Endometrium (tissue), 2 donors: ENCODE results near the gene EFCAB8.
"Not testable (repeated sequence)": the region's sequence is repeated elsewhere in the genome, so short reads cannot be mapped to it uniquely, and the experiment has no call there.

ENCODE experiments used
- FAIRE-seq: peaks from 2 replicates; lab custom pipeline; 2012; peaks lifted over from hg19 to GRCh38; lab: Jason Lieb, UNC
- donor health status: control.
- donor health status: control.

EFCAB8 gene

DNA sequence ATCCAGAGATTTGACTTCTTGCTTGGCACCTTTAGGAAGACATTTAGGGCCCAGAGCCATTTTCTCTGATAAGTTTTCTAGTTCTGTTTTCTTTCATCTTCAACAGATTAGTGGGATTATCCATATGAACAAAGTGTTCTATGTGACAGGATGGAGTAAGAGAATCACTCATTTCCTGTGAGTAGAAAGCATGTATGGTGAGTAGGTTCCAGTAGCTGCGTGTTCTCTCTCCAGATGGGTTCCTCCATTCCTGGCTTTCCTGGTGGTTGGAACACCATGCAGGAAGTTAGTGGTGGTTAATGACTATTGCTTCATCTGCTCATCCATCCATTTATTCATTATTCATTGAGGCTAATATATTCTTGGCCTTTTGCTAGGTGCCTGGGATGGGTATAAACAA, 54.0 kb downstream of the EFCAB8 start:
- no peak for FAIRE-seq

DNA sequence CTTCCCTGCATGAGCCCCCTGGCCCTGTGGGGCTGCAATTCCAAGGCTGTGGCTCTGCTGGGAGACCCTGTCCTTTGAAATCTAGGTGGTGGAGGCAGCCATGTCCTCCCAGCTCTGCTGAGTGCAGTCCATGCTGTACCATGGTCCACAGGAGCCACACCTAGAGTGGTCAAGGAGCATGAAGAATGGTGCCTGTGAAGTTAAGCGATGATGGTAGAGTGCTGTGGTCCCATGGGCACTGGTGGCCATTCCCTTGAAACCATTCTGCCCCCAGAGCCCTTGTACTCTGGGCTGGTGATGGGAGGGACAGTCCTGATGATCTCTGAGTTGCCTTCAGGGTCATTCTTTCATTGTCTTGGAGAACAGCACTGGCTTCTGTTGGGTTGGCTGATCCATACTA, 55.3 kb downstream of the EFCAB8 start:
- no peak for FAIRE-seq

DNA sequence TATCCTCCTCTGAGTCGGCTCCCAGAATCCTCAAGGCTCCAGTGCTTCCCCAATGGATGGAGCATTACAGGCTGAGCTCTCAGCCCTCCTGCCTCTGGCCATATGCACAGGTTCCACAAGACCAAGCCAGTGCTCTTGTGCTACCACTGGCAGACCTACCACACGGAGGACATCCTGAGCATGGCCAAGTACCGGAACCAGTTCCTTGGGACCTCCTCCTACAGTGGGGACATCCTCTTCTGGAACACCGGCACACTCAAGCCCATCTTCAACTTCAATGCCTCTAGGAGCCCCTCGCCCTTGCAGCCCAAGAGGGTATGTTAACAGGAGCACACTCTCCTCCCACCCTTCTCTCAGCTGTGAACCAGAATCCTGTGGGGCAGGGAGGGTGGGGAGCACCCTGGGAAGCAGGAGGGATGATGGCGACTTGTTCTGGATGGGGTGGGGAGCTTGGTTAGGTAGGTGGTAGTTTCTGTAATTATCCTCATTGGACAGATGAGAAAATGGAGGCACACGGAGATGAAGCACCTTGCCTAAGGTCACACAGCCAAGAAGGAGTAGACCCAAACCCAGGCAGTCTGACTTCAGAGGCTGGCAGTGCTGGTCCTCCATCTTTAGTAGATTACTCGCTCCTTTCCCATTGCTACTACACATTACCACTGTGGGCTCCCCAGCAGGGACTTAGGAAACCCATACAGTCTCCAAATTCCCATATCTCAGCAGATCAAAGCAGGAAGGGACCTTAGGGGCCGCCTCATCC, 58.6 kb downstream of the EFCAB8 start:
- FAIRE-seq, result no peak

DNA sequence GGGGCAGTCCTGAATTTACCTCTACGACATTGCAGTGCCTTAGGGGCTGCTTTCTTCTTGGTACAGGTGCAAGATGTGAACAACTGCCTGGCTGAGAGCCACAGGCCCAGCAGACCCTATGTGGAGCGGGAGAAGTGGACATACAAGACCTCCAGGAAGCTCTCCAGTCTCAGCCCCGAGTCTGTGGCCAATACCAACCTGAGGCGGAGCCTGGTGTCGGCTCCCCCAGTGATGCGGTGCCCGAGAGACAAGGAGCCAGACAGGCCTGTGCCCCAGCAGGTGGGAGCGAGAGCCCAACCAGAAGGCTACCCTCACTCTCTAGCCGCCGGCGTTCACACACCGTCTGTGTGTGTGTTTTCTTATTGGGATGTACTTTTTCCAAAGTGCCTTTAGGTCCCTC, 59.6 kb downstream of the EFCAB8 start:
- FAIRE-seq, result no peak

DNA sequence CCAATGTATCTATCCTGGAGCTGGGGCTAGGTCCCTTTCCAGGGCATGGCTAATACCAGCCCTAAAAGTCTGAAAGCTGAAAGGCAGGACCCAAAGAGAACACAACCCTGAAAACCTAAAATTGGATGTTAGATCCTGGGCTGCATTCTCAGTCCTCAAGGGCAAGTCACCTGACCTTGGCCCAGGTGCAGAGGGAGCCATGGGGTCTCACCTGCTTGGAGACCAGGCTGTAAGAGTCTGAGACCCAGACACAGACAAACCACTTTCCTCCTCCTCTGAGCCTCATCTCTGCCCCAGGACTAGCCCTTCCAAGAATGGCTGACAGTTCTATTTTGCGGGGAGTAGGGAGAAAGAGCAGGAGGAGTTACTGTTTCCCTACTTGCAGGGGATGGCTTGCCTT, 60.0 kb downstream of the EFCAB8 start:
- no peak for FAIRE-seq

DNA sequence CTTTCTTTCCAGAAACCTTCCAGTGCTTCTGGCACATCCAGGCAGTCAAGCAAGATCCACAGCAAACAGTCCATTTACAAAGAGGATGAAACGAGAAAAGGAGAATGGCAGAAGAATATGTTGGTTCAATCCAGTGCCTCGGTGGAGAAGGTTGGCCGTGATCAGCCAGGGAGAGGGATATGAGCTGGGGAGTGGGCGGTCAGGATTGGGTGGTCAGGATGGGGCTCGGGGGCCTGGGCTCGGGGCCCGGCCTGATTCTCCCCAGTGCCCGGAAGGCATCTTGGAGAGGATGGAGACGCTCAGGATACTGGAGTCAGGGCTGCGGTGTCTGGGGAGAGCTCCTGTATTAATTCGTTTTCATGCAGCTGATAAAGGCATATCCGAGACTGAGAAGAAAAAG, 61.3 kb downstream of the EFCAB8 start:
- FAIRE-seq, result no peak

DNA sequence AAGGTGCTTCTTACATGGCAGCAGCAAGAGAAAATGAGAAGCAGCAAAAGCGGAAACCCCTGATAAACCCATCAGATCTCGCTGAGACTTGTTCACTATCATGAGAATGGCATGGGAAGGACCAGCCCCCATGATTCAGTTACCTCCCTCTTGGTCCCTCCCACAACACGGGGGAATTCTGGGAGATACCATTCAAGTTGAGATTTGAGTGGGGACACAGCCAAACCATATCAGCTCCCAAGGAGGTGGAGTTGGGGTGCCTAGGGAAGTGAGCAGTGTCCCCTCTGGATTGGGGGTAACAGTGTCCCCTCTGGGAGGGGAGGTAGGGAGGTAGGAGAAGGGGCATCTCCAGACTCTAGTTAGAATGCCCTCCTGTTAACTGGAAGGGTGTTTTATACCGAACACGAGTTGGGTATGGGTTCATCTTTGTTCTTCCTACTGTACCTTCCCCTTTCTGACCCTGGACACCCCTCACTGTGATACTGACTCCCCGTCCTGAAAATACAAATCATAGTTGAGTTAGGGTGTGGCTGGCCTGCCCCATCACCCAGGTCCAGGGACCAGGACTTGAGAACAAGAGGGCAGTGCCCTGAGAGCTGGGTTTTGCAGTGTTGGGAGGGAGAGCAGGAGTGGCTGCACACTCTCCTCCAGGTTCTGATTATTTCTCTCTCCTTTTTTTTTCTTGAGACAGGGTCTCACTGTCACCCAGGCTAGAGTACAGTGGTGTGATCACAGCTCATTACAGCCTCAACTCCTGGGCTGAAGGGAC, 62.0 kb downstream of the EFCAB8 start:
- no peak for FAIRE-seq

DNA sequence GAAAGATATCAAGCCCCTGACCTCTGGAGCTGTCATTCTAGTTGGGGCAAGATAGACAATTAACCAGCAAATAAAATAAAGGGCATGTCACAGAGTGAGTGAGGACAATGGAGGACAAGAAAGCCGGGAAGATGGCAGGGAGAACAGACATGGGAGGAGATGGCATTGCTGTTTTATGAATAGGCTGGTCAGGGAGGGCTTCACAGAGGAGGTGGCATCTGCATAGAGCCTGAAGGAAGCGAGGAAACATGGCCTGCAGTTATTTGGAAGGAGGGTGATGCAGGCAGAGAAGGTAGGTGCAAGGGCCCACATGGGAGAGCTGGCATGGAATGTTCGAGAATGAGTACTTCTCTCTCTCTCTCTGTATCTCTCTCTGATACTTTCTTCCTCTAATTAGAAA, 63.7 kb downstream of the EFCAB8 start:
- FAIRE-seq, result no peak

DNA sequence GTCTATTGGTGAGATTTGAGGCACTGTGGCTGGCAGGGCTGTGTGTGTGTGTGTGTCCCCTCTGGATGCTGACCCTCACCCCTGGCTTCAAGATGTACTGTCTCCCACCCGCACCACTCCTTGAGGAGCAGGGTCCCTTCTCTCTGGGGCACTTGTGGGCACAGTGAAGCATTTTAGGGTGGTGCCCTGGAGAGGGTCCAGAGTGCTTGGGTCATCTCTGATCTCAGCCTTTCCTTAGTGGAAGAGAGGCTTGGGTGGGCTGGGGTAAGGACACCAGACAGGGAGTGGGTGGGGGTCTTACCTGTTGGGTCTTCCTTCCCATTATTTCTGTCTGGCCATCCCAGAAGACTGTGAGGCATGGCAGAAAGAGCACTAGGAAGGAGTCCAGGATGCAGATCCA, 66.1 kb downstream of the EFCAB8 start:
- FAIRE-seq, result no peak

DNA sequence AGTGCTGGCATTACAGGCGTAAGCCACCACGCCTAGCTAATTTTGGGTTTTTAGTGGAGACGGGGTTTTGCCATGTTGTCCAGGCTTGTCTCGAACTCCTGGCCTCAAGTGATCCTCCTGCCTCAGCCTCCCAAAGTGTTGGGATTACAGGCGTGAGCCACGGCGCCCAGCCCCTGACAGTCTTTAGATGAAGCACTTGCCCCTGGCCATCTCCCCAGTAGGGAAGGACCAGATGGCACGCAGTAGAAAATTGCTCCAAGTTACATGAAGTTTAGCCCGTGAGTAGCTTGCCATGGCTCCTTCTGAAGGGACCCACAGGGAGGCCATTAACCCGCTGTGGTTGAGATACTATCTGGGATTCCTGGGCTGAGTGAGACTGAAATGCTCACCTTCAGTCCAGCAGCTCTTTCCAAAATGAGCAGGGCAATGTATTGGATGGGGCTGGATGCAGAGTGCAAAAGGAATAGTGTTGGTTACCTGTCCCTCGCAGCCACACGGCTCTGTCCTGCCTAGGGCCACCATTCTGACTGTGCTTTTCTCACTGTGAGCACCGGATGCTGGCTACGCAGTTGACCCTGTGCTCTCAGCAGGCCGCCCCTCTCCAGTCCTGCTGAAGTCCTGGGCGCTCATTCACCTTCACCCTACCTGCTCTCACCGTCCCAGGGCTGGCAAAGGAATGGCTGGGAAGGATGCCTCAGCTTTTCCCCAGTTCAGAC, 66.9 kb downstream of the EFCAB8 start:
- FAIRE-seq, result no peak

DNA sequence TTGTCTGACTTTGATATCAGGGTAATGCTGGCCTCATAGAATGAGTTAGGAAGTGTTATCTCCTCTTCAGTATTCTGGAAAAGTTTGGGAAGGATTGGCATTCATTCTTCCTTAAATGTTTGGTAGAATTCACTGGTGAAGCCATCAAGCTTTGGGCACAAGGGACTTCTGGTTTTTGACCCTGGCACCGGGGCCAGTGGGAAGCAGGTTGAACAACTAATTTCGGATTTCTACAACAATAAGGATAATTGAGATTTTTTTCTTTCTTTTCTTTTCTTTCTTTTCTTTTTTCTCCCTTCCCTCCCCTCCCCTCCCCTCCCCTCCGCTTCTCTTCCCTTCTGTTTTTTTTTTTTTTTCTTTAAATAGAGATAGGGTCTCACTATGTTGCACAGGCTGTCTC, 70.4 kb downstream of the EFCAB8 start:
- no peak for FAIRE-seq

DNA sequence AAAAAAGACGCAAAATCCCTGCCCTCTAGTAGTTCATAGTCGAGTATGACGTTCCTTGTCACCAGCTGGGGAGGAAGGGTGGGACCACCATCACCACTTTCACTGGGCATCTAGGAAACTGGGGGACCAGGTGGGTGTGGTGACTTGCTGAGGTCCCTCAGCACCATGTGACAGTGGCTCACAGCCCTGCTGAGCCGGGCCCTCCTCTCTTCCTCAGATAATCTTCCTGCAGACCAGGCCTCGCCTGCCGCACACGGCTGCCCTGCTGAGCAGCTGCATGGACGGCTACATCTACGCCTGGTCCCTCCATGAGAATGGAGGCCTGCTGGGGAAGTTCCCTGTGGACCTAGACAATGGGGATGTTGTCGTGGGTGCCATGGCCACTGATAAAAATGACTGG, 71.5 kb downstream of the EFCAB8 start:
- no peak for FAIRE-seq

DNA sequence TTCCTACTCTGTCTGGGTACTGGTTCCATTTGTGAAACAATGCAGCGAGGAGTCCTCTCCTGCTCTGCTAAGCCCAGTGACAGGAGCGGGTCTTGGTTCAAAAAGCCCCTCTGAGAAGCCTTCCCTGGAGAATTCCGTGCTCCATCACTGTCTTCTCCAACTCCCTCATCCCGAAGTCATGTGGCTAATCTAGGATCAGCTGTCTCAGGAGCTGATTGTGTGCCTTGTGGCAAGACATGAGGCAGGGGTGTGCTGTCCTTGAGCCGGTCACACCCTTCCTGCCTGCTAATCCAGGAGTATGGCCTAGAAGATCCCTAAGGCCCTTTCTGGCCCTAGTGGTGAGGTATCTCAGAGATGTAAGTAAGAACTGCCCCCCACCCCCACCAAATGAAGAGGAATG, 72.0 kb downstream of the EFCAB8 start:
- FAIRE-seq, result no peak

DNA sequence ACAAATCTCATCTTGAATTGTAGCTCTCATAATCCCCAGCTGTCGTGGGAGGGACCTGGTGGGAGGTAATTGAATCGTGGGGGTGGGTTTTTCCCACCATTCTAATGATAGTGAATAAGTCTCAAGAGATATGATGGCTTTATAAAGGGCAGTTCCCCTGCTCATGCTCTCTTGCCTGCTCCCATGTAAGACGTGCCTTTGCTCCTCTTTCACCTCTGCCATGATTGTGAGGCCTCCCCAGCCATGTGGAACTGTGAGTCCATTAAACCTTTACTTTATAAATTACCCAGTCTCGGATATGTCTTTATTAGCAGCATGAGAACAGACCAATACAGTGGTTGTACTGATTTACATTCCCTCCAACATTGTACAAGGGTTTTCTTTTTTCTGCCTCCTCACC, 75.9 kb downstream of the EFCAB8 start:
- no peak for FAIRE-seq

DNA sequence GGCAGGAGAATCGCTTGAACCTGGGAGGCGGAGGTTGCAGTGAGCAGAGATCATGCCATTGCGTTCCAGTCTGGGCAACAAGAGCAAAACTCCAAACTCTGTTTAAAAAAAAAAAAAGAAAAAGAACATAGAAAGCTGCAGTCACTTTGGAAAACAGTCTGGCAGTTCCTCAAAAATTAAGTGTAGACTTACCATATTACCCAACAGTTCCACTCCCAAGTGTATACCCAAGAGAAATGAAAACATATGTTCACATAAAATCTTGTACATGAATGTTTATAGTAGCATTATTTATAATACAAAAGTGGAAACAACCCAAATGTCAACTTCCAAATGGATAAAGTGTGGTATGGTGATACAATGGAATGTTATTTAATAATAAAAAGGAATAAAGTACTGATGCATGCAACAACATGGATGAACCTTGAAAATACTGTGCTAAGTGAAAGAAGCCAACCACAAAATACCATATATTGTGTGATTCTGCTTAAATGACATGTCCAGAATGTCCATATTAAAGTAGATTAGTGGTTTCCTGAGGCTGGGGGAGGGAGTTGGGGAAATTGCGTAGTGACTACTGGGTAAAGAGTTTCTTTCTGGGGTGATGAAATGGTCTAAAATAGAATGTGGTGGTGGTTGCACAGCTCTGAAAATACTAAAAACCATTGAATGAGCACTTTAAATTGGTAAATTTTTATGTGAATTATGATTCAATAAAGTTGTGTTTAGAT, 82.6 kb downstream of the EFCAB8 start:
- FAIRE-seq, result no peak

DNA sequence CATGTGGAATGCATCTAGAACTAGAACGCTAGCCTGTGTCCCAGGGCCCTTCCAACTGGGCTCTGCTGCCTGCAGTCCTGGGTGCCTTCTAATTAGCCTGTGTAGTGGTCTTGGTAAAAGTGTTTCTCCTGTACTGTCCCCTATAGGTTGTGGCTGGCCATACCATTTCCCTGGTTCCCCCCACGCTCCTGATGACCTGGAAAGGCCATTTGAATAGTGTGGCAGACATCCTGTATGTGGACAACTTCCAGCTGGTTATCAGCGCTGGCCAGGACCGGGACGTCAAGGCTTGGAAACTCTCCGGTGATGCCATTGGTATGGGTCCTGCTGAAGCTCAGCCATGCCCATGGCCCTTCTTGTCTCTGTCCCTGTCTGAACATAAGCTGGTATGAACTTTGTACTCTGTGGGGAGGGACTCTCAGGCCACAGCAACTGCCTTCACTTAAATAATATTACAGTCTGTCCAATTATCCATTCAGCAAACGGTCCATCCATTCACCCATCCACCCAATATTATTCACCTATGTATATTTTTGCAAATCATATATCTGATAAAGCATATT, 84.8 kb downstream of the EFCAB8 start:
- no peak for FAIRE-seq

DNA sequence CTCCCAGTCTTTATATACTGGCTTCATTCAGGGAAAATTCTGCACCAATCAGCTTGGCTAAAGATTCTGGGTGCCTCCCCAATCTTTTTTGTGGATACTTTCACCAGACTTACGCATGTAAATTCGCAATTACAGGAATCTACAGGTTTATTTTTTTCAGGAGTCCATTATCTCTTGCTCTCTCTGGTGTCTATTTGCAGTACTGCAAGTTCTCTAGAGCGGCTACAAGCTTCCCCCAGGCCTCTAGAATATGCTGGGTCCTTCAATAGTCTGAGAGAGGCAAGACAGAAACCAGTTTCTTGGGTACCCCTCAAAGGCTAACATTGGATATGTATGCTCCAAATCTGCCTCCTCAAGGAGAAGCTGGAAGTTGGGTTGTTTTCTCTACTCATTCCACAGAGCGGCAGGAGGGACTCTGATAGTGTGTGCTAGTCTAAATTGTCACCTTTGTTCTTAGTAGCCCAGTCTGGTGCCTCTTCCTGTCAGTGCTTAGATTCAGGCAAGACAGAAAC, 87.0 kb downstream of the EFCAB8 start:
- FAIRE-seq, result no peak

DNA sequence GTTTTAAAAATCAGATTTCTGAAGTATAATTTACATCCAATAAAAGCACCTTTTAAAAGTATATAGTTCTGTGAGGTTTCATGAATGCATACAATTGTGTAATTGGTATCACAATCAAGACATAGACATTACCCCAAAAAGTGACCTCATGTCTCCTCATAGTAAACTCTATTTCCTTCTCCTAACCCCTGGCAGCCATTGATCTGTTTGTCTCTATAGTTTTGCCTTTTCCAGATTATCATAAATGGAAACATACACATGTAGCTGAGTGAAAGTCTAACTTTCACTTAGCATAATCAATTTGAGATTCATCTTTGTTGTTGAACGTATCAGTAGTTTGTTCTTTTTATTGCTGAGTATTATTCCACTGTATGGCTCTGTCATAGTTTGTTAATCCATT, 87.9 kb downstream of the EFCAB8 start:
- FAIRE-seq, result no peak

DNA sequence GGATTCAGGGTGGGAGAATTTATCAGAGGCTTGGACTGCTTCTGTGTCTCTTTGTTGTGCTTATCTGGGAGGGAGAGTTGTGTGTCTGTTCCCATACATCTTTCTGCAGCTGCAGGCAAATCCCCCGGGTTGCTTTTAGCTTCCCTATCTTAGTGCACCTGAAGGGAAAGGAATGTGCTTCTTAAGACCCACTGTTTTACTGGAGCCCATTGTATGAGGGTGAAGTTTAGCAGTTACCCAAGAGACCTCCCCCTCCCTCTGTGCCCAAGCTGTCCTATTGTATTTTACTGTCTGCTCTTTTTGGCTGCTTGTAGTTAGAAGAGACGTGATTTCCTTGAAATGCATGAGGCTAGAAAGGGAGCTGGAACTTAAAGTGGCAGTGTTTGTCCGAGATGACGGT, 91.8 kb downstream of the EFCAB8 start:
- not testable (repeated sequence) for FAIRE-seq

DNA sequence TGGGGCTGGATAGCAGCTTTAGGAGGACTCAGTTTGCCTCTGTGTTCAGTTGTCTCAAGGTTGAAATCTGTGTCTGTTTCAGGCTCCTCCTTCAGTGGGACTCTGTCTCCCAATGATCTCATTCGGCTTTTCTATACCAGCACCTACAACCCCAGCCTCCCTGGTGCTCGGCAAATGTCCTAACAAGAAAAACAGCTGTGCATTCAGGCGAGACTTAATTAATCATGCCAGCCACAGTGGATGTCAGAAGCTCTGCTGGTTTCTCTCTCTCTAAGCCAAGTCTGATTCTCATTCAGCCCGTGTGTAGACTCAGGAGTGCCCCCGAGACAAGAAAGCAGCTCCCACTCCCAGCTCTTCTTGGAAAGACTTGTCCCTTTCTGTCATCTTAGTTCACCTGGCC, 98.7 kb downstream of the EFCAB8 start:
- no peak for FAIRE-seq

DNA sequence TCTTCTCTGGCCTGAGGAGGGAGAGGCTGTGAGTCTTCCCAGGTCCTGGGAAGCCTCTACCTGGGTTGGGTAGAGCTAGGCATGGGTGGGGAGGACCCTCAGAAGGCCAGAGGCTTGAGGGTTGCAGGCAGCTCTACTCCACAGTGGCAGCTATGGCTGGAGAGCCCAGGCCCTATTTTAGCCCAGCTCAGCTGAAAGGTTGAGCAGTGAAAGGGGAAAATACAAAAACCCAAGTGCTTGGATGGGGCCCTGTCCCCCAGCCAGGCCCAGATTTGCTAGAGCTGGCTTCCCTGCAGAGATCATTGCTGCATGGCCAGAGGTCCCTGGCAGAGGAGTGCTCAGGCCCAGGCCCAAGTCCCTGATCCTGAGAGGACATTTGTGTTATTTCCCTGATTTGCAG, 99.9 kb downstream of the EFCAB8 start:
- no peak for FAIRE-seq
